Transverse colon (tissue), 4 donors: ENCODE data around the gene RNU6-7. TPM values are rescaled to one million over a fixed set of nuclear protein-coding genes. Genes with fewer than 3 reads are reported as not detected.

Source experiments
- DNase-seq: peaks from one replicate; pipeline ENCODE4 v3.0.0-alpha.2; 2019
- H3K27ac ChIP-seq, 4 donors: fragments of 200-600 bp; sonication (generic); 2 replicates each; pipeline ENCODE4 v1.5.1; 2016 to 2018; ENCODE audit warnings: inconsistent platforms in 4 of 4
- H3K27me3 ChIP-seq: fragments of 200-600 bp; sonication (generic); 2 replicates; pipeline ENCODE4 v1.5.1; 2017; ENCODE audit warnings: inconsistent platforms
- H3K36me3 ChIP-seq, 4 donors: fragments of 200-600 bp; sonication (generic); 2 replicates each; pipeline ENCODE4 v1.5.1; 2017 to 2019; ENCODE audit warnings: inconsistent platforms in 4 of 4
- H3K4me1 ChIP-seq, 4 donors: fragments of 200-600 bp; sonication (generic); 2 replicates each; pipeline ENCODE4 v1.5.1; 2017 to 2020; ENCODE audit warnings: inconsistent platforms in 4 of 4
- H3K4me3 ChIP-seq, 4 donors: fragments of 200-600 bp; sonication (generic); 1 replicate in 1 of 4; 2 replicates in 3 of 4; pipeline versions ENCODE4 v1.5.1 to v1.6.1; 2017 to 2019; ENCODE audit warnings: inconsistent platforms in 4 of 4
- H3K9me3 ChIP-seq, 2 donors: fragments of 200-600 bp; sonication (generic); 2 replicates each; pipeline ENCODE4 v1.5.1; 2017 to 2019; ENCODE audit warnings: inconsistent platforms in 2 of 2
- EP300 ChIP-seq: sonication (generic); formaldehyde crosslinking; IDR thresholded peaks from one replicate; pipeline ENCODE4 v1.6.1; 2017; ENCODE audit warnings: antibody characterized with exemption, low read depth
- POLR2A ChIP-seq: fragments of 450-650 bp; IDR thresholded peaks from one replicate; pipeline ENCODE4 v1.6.1; 2016; ENCODE audit warnings: antibody characterized with exemption, mild to moderate bottlenecking, moderate library complexity
- POLR2AphosphoS5 ChIP-seq, 3 donors: sonication (generic); formaldehyde crosslinking; IDR thresholded peaks; one replicate each; pipeline ENCODE4 v1.6.1; 2016; ENCODE audit warnings: antibody characterized with exemption in 3 of 3
- WGBS, 2 donors: methylation state at CpG; one replicate each; pipeline ENCODE4 v1.1.5; 2018; ENCODE audit warnings: low coverage in 1 of 2; 5-methylcytosine and 5-hydroxymethylcytosine counted together
- in situ Hi-C, 4 donors: fragments of 200-750 bp; cut with MboI; loops; one replicate each; pipeline versions ENCODE4 v1.15.0 to v1.15.1; 2017; ENCODE audit warnings: low sequenced_read_pairs in 3 of 4, low pct_ligation_motif_present in 1 of 4, low pct_unique_long_range_greater_than_20kb in 1 of 4
- intact Hi-C: fragments of 100-400 bp; cut with DNase I; formaldehyde crosslinking; loops from one replicate; pipeline ENCODE4 v1.15.1; 2023; ENCODE audit warnings: low total_unique reads
- total RNA-seq, 4 donors: library from RNA; depleted of rRNA; stranded (reverse); fragments of >200 nt; gene quantifications; one replicate each; pipeline ENCODE4 v1.1.0, GENCODE V29; 2016
- TF ChIP-seq, protein P1 (sequence below), 5 experiments: fragments of 200-600 bp in 3 of 5; fragments of 450-650 bp in 2 of 5; sonication (generic) in 3 of 5; IDR thresholded peaks; 1 replicate in 2 of 5; 2 replicates in 3 of 5; pipeline ENCODE4 v1.5.1; 2016 to 2017; ENCODE audit warnings: antibody characterized with exemption in 5 of 5, inconsistent platforms in 3 of 5, mild to moderate bottlenecking in 2 of 5, moderate library complexity in 1 of 5

RNU6-7 gene
- total RNA-seq, 4 donors from 2014 or later = not detected

DNA sequence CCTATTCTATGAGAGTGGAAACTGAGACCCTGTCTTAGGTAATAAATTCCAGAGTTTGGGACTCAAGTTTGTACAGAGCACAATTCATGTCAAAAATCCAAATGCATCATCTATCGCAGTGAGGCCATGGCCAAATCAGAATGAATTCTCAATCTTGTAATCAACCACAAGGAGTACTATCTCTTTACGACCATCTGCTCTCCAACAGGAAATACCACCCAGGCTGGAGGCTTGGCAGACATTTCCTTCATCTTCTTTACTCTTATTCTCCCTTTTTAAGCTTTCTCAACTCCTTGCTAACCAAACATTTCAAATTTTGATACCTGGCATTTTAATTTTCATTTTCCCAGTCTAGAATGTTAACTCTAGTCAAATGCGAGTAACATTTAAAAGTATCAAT lies 32.7 kb upstream of the RNU6-7 start:
- no peaks in the 10 kb centered on the region for H3K9me3 ChIP-seq
- no peaks in the 10 kb centered on the region for H3K36me3 ChIP-seq
- H3K4me3 ChIP-seq = no peak overlapping the region
- DNase-seq = no peak
- in situ Hi-C loops = no loop called here
- 77 to 89% methylated on average over 3 of the region's 3 CpGs for WGBS, 2 donors
- TF ChIP-seq, protein P1, sequence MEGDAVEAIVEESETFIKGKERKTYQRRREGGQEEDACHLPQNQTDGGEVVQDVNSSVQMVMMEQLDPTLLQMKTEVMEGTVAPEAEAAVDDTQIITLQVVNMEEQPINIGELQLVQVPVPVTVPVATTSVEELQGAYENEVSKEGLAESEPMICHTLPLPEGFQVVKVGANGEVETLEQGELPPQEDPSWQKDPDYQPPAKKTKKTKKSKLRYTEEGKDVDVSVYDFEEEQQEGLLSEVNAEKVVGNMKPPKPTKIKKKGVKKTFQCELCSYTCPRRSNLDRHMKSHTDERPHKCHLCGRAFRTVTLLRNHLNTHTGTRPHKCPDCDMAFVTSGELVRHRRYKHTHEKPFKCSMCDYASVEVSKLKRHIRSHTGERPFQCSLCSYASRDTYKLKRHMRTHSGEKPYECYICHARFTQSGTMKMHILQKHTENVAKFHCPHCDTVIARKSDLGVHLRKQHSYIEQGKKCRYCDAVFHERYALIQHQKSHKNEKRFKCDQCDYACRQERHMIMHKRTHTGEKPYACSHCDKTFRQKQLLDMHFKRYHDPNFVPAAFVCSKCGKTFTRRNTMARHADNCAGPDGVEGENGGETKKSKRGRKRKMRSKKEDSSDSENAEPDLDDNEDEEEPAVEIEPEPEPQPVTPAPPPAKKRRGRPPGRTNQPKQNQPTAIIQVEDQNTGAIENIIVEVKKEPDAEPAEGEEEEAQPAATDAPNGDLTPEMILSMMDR (IDR thresholded peaks at IDR 0.05) = no peak
- no peak for TF ChIP-seq EP300
- TF ChIP-seq POLR2AphosphoS5 (IDR thresholded peaks at IDR 0.05) = no peak
- no peak for TF ChIP-seq POLR2A
- H3K27me3 ChIP-seq = no peaks in the 10 kb centered on the region
- H3K27ac ChIP-seq = no peak overlapping the region
- H3K4me1 ChIP-seq = no peaks in the 10 kb centered on the region
- intact Hi-C loops = no loop called here

GRCh38 chr14:32171469-32171868 lies 30.4 kb upstream of the RNU6-7 start:
- DNase-seq = no peak
- Histone ChIP-seq H3K9me3 (no peaks in the 10 kb centered on the region), H3K4me3 (no peak overlapping the region), H3K36me3 (no peaks in the 10 kb centered on the region), H3K4me1 (no peaks in the 10 kb centered on the region), H3K27ac (no peak overlapping the region), H3K27me3 (no peaks in the 10 kb centered on the region)
- in situ Hi-C loops (no loop called here), intact Hi-C loops (no loop called here)
- TF ChIP-seq, protein P1 (IDR thresholded peaks at IDR 0.05) = no peak
- no peak for TF ChIP-seq EP300
- TF ChIP-seq POLR2AphosphoS5 (IDR thresholded peaks at IDR 0.05) = no peak
- no peak for TF ChIP-seq POLR2A
- 78 to 90% methylated on average over 5 of the region's 5 CpGs for WGBS, 2 donors

DNA sequence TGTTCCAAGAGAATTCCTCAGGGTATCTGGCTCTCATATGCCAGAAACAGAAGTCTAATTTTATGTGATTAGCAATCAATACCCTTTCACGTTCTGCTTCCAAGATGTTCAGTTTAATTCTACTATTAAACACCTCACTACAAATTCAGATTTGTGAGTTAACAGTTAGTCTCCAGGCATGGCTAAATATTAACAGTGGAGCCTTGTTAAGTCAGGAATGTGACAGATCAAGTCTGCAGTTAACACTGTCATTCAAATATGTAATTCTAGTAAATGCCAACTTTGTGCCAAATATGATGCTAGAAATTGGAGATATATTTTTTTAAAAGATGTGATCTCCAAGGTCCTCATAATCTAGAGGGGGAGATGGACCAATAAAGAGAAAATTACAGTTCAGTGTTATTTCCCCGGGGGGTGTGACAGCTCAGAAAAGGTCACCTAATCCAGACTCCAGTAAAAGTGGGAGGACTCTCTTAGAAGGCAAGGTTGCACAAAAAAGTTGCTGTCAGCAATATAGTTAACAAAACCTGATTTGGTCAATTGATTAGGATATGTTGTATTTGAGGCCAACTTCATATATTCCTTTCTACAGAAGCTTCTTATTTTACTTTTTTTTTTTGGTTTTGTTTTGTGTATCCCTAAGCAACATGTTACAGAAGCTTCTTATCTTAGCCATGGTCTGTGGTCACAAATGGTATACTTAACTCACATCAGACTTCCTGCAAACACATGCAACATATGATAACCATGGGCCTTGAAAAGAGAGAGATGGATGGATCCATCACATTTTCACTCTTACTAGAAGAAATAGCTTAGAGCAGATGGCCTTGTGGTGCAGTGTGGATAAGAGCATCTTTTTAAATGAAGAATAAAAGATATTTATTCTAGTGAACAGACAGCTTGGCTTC lies 18.4 kb upstream of the RNU6-7 start:
- intact Hi-C loops (no loop called here), in situ Hi-C loops (no loop called here)

DNA sequence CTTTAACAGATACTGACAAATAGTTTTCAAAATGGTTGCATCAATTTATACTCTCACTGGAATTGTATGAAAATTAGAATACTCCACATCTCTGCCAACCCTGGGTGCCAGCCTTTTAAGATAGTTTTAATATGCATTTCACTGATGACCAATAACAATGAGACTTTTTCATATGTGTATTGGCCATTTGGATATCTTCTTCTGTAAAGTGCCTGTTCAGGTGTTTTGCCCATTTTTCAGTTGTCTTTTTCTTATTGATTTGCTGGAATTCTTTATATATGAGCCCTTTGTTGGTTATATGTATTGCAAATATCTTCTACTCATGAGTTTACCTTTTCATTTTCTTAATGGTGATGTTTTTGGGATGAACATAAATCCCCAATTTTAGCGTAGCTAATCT lies 16.7 kb upstream of the RNU6-7 start:
- Histone ChIP-seq H3K4me3 (no peak overlapping the region), H3K9me3 (peaks cover 6% of the 10 kb centered on the region in 2 donors), H3K4me1 (no peaks in the 10 kb centered on the region), H3K36me3 (no peaks in the 10 kb centered on the region), H3K27ac (no peak overlapping the region), H3K27me3 (no peaks in the 10 kb centered on the region)
- TF ChIP-seq, protein P1 (IDR thresholded peaks at IDR 0.05) = no peak
- TF ChIP-seq POLR2A = no peak
- TF ChIP-seq POLR2AphosphoS5 (IDR thresholded peaks at IDR 0.05) = no peak
- TF ChIP-seq EP300 = no peak
- no peak for DNase-seq
- 95% methylated on average over 1 of the region's 1 CpG; no CpG with 5 or more reads in 1 of the 2 donors for WGBS, 2 donors
- intact Hi-C loops = no loop called here
- in situ Hi-C loops = no loop called here

More for the DNA sequence above, 18.4 kb upstream of the RNU6-7 start:
- H3K36me3 ChIP-seq = no peaks in the 10 kb centered on the region
- peaks cover 6 to 10% of the 10 kb centered on the region in 2 donors for H3K9me3 ChIP-seq
- 18 to 51% methylated on average over 2 of the region's 2 CpGs for WGBS, 2 donors
- H3K4me1 ChIP-seq = no peaks in the 10 kb centered on the region
- H3K4me3 ChIP-seq = no peak overlapping the region
- H3K27me3 ChIP-seq = no peaks in the 10 kb centered on the region
- no peak overlapping the region for H3K27ac ChIP-seq
- no peak for DNase-seq
- no peak for TF ChIP-seq POLR2AphosphoS5 (IDR thresholded peaks at IDR 0.05)
- TF ChIP-seq, protein P1 (IDR thresholded peaks at IDR 0.05) = no peak
- TF ChIP-seq EP300 = no peak
- no peak for TF ChIP-seq POLR2A
